ENCODE measurements around the gene SNCB.

The SNCB gene

GRCh38 chr5:176631383-176632200 lies 1.3 kb upstream of the SNCB start:
- H3K4me3 ChIP-seq (ENCODE audit: low read depth, low read length), result no peak overlapping the region
- no peak for DNase-seq (ENCODE audit: low read depth)
- in situ Hi-C loops (cut with HindIII; ENCODE audit: low sequenced_read_pairs), result no loop called here
- TF ChIP-seq CTCF (IDR thresholded peaks at IDR 0.05; ENCODE audit: low read depth, low read length, missing control alignments), result no peak

GRCh38 chr5:176630681-176631222 lies 418 bp upstream of the SNCB start:
- in situ Hi-C loops (cut with HindIII; ENCODE audit: low sequenced_read_pairs), result no loop called here
- no peak for TF ChIP-seq CTCF (IDR thresholded peaks at IDR 0.05; ENCODE audit: low read depth, low read length, missing control alignments)
- peak overlapping the region; percentile 32 for H3K4me3 ChIP-seq (ENCODE audit: low read depth, low read length)
- DNase-seq (ENCODE audit: low read depth), result no peak

GRCh38 chr5:176629317-176629852 lies 949 bp downstream of the SNCB start:
- in situ Hi-C loops (cut with HindIII; ENCODE audit: low sequenced_read_pairs), result no loop called here
- no peak for TF ChIP-seq CTCF (IDR thresholded peaks at IDR 0.05; ENCODE audit: low read depth, low read length, missing control alignments)
- DNase-seq (ENCODE audit: low read depth), result no peak
- no peak overlapping the region for H3K4me3 ChIP-seq (ENCODE audit: low read depth, low read length)

- in situ Hi-C loops (cut with HindIII; ENCODE audit: low sequenced_read_pairs), result no loop called here
- H3K4me3 ChIP-seq (ENCODE audit: low read depth, low read length), result no peak overlapping the region
- no peak for DNase-seq (ENCODE audit: low read depth)
- no peak for TF ChIP-seq CTCF (IDR thresholded peaks at IDR 0.05; ENCODE audit: low read depth, low read length, missing control alignments)
Observed at GRCh38 chr5:176628406-176629228, 1.7 kb downstream of the SNCB start.

GRCh38 chr5:176627582-176627981 lies 2.8 kb downstream of the SNCB start:
- TF ChIP-seq CTCF (IDR thresholded peaks at IDR 0.05; ENCODE audit: low read depth, low read length, missing control alignments), result no peak
- H3K4me3 ChIP-seq (ENCODE audit: low read depth, low read length), result no peak overlapping the region
- in situ Hi-C loops (cut with HindIII; ENCODE audit: low sequenced_read_pairs), result no loop called here
- DNase-seq (ENCODE audit: low read depth), result no peak

- no peak overlapping the region for H3K4me3 ChIP-seq (ENCODE audit: low read depth, low read length)
- TF ChIP-seq CTCF (IDR thresholded peaks at IDR 0.05; ENCODE audit: low read depth, low read length, missing control alignments), result no peak
- in situ Hi-C loops (cut with HindIII; ENCODE audit: low sequenced_read_pairs), result no loop called here
- no peak for DNase-seq (ENCODE audit: low read depth)
Observed at GRCh38 chr5:176626876-176627236, 3.5 kb downstream of the SNCB start.
